Adrenal gland (tissue), 5 donors: ENCODE data around the gene PRICKLE1.

Experiments
- CTCF ChIP-seq, 6 experiments: fragments of 450-650 bp in 4 of 6; fragments of 200-600 bp in 2 of 6; sonication (generic) in 1 of 6; IDR thresholded peaks; 1 replicate in 5 of 6; 2 replicates in 1 of 6; pipeline versions ENCODE4 v1.5.1 to v1.8.0; 2016 to 2021; ENCODE audit warnings: antibody characterized with exemption in 6 of 6, mild to moderate bottlenecking in 2 of 6, moderate library complexity in 1 of 6
- POLR2A ChIP-seq, 2 donors: fragments of 450-650 bp; IDR thresholded peaks; one replicate each; pipeline ENCODE4 v1.6.1; 2017; ENCODE audit warnings: antibody characterized with exemption in 2 of 2, mild to moderate bottlenecking in 2 of 2, moderate library complexity in 1 of 2
- donor health status: DM: no; HTN: no; CAD: no.

DNA sequence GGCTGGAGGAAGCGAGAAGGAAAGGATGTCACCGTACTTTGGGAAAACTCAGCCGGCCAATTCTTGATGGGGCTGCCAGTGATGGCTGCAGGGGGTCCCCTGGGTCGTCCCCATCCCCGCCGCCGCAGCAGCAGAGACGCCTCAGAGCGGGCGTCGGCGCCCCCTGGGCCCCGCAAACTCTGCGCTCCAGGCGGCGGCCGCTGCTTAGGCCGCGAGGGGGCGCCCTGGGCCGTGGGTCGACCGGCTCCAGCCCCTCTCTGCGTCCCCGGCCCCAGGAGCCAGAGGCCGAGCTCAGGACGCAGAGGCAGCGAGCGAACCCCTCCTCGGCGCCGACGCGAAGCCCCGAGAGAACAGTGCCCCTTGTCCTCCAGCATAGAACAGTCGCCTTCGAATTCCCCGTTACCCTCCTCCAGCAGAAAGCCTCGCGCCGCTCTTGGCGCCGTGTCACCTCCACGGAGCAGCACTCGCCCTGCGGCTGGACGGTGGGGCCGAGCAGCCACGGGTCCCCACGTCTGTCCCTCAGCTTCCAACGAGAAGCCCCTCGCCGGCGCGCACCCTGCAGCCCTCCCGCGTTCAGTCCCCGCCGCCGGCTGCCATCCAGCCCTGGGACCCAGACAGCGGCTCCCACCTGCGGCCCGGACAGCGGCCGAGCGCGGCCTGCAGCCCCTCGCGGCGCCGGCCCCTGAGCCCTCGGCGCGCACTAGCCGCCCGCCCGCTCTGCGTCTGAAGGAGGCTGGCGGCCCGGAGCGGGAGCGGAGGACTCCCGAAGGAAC, 106.6 kb downstream of the PRICKLE1 start:
- TF ChIP-seq CTCF (IDR thresholded peaks at IDR 0.05) = peak; percentile 51 to 87 (median 74)
- no peak for TF ChIP-seq POLR2A (IDR thresholded peaks at IDR 0.05)
